Liver (tissue), 9 donors: Measurements from ENCODE around the gene CCIN. TPM values are rescaled to one million over a fixed set of nuclear protein-coding genes. Genes with fewer than 3 reads are reported as not detected.

Experiments
- DNase-seq: peaks from one replicate; pipeline ENCODE4 v3.0.0-alpha.2; 2017; ENCODE audit warnings: low spot score
- H3K27ac ChIP-seq, 2 donors: one replicate each; pipeline ENCODE4 v1.7.0; 2013; ENCODE audit warnings: inconsistent platforms in 2 of 2, low read length in 2 of 2, control low read depth in 1 of 2, low read depth in 1 of 2, mild to moderate bottlenecking in 1 of 2
- H3K27me3 ChIP-seq, 4 donors: one replicate each; pipeline versions ENCODE4 v1.6.1 to v1.7.0; 2013; ENCODE audit warnings: low read length in 3 of 4, inconsistent platforms in 1 of 4, mild to moderate bottlenecking in 1 of 4, moderate library complexity in 1 of 4; ENCODE audit not compliant: control insufficient read depth in 4 of 4, insufficient read depth in 4 of 4
- H3K36me3 ChIP-seq, 4 donors: one replicate each; pipeline versions ENCODE4 v1.6.1 to v1.7.0; 2013; ENCODE audit warnings: low read length in 3 of 4, mild to moderate bottlenecking in 3 of 4, low read depth in 1 of 4, moderate library complexity in 1 of 4; ENCODE audit not compliant: control insufficient read depth in 4 of 4, insufficient read depth in 3 of 4
- H3K4me1 ChIP-seq, 4 donors: one replicate each; pipeline versions ENCODE4 v1.6.1 to v1.7.0; 2013; ENCODE audit warnings: low read length in 3 of 4, mild to moderate bottlenecking in 3 of 4, moderate library complexity in 1 of 4; ENCODE audit not compliant: control insufficient read depth in 4 of 4, insufficient read depth in 4 of 4
- H3K4me3 ChIP-seq, 3 donors: one replicate each; pipeline versions ENCODE4 v1.6.1 to v1.7.0; 2013; ENCODE audit warnings: low read length in 3 of 3, control low read depth in 1 of 3, low read depth in 1 of 3, mild to moderate bottlenecking in 1 of 3
- H3K9ac ChIP-seq, 2 donors: one replicate each; pipeline ENCODE4 v1.7.0; 2013; ENCODE audit warnings: low read length in 2 of 2, mild to moderate bottlenecking in 2 of 2, moderate library complexity in 2 of 2, control low read depth in 1 of 2, low read depth in 1 of 2
- H3K9me3 ChIP-seq, 4 donors: one replicate each; pipeline versions ENCODE4 v1.6.1 to v1.7.0; 2013; ENCODE audit warnings: low read length in 3 of 4; ENCODE audit not compliant: control insufficient read depth in 4 of 4
- EGR1 ChIP-seq, 2 donors: IDR thresholded peaks; 2 replicates each; pipeline ENCODE4 v1.6.1; 2016 to 2018; ENCODE audit warnings: antibody characterized with exemption in 2 of 2, low read depth in 2 of 2
- FOXA1 ChIP-seq: IDR thresholded peaks from 2 replicates; pipeline ENCODE4 v1.6.1; 2016; ENCODE audit warnings: antibody characterized with exemption
- FOXA2 ChIP-seq: IDR thresholded peaks from 2 replicates; pipeline ENCODE4 v1.6.1; 2016; ENCODE audit warnings: antibody characterized with exemption
- GABPA ChIP-seq, 2 donors: IDR thresholded peaks in 1 of 2; conservative IDR thresholded peaks in 1 of 2; 2 replicates each; pipeline ENCODE4 v1.6.1; 2016; ENCODE audit warnings: antibody characterized with exemption in 2 of 2, mild to moderate bottlenecking in 1 of 2, moderate library complexity in 1 of 2
- HNF4A ChIP-seq, 2 donors: conservative IDR thresholded peaks; 2 replicates each; pipeline ENCODE4 v1.6.1; 2016; ENCODE audit warnings: antibody characterized with exemption in 2 of 2, mild to moderate bottlenecking in 2 of 2
- HNF4G ChIP-seq: IDR thresholded peaks from 2 replicates; pipeline ENCODE4 v1.6.1; 2016; ENCODE audit warnings: antibody characterized with exemption
- JUND ChIP-seq, 2 donors: IDR thresholded peaks; 2 replicates each; pipeline ENCODE4 v1.6.1; 2016; ENCODE audit warnings: antibody characterized with exemption in 2 of 2
- RAD21 ChIP-seq, 2 donors: IDR thresholded peaks; 2 replicates each; pipeline ENCODE4 v1.6.1; 2016; ENCODE audit warnings: antibody characterized with exemption in 2 of 2, mild to moderate bottlenecking in 2 of 2
- RXRA ChIP-seq, 2 donors: IDR thresholded peaks; 2 replicates each; pipeline ENCODE4 v1.6.1; 2017 to 2018; ENCODE audit warnings: antibody characterized with exemption in 2 of 2, mild to moderate bottlenecking in 1 of 2
- SP1 ChIP-seq: IDR thresholded peaks from 2 replicates; pipeline ENCODE4 v1.6.1; 2018; ENCODE audit warnings: antibody characterized with exemption, mild to moderate bottlenecking
- TAF1 ChIP-seq: conservative IDR thresholded peaks from 2 replicates; pipeline ENCODE4 v1.6.1; 2016; ENCODE audit warnings: antibody characterized with exemption, mild to moderate bottlenecking
- YY1 ChIP-seq: IDR thresholded peaks from 2 replicates; pipeline ENCODE4 v1.6.1; 2016; ENCODE audit warnings: antibody characterized with exemption, mild to moderate bottlenecking
- WGBS: extraction: QIAGEN DNeasy Blood & Tissue Kit; methylation state at CpG from one replicate; pipeline ENCODE4 v1.1.7; 2013; 5-methylcytosine and 5-hydroxymethylcytosine counted together
- polyA plus RNA-seq, 2 donors: library from polyadenylated mRNA; stranded (reverse) in 1 of 2; unstranded in 1 of 2; fragments of 200-250 nt in 1 of 2; fragments of >200 nt in 1 of 2; fragmentation: Nextera tagmentation in 1 of 2; extraction: Ambion mirVana in 1 of 2; gene quantifications; one replicate each; pipeline versions ENCODE4 v1.2.1 to v1.2.3, GENCODE V29; 2013 to 2015
- total RNA-seq, 2 donors: library from RNA; depleted of rRNA; stranded (reverse); fragments of >200 nt; gene quantifications; one replicate each; pipeline ENCODE4 v1.2.3, GENCODE V29; 2014
- TF ChIP-seq, protein P1 (sequence below): IDR thresholded peaks from 2 replicates; pipeline ENCODE4 v1.6.1; 2016; ENCODE audit warnings: antibody characterized with exemption
- TF ChIP-seq, protein P2 (sequence below): IDR thresholded peaks from 2 replicates; pipeline ENCODE4 v1.6.1; 2016; ENCODE audit warnings: antibody characterized with exemption
- TF ChIP-seq, protein P3 (sequence below): IDR thresholded peaks from 2 replicates; pipeline ENCODE4 v1.6.1; 2016; ENCODE audit warnings: antibody characterized with exemption
- TF ChIP-seq, protein P4 (sequence below): fragments of 150-350 bp; IDR thresholded peaks from 2 replicates; pipeline ENCODE4 v1.5.1; 2017; ENCODE audit warnings: improper control_type of control experiment, low read depth, low read length; ENCODE audit not compliant: missing input control
- TF ChIP-seq, protein P5 (sequence below): IDR thresholded peaks from 2 replicates; pipeline ENCODE4 v1.6.1; 2016; ENCODE audit warnings: antibody characterized with exemption, mild to moderate bottlenecking
- donor health status: healthy.
- donor health status: healthy.
- donor health status: healthy.
- donor health status: healthy.
- donor health status: healthy.

The CCIN gene
- total and polyA plus RNA-seq, 4 donors: not detected

DNA sequence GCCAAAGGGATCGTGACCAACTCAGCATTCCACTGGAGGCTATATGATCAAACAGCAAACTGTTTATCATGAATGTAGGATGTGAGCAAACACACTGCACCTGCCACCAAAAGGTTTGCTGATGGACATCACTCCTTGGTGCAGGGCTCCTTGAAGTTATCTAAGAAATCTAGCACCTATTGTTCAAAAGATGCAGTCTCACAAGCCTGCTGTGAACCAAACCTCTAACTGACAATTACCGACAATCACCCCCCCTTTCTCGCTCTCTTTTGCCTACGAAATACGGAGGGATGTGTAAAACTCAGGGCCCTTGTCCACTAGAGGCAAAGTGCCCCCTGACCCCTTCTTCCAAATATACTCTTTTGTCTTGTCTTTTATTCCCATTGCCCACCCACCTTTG is 19.0 kb downstream of the CCIN start:
- Histone ChIP-seq H3K9me3 (no peaks in the 10 kb centered on the region), H3K27ac (no peak overlapping the region), H3K36me3 (no peaks in the 10 kb centered on the region), H3K27me3 (no peaks in the 10 kb centered on the region), H3K9ac (no peak overlapping the region), H3K4me1 (peaks cover 0 to 23% (median 16%) of the 10 kb centered on the region in 4 donors), H3K4me3 (no peak overlapping the region)
- WGBS: 85% methylated on average over 5 of the region's 5 CpGs
- DNase-seq: no peak
- TF ChIP-seq, protein P1, sequence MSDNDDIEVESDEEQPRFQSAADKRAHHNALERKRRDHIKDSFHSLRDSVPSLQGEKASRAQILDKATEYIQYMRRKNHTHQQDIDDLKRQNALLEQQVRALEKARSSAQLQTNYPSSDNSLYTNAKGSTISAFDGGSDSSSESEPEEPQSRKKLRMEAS: no peak
- TF ChIP-seq, protein P2, sequence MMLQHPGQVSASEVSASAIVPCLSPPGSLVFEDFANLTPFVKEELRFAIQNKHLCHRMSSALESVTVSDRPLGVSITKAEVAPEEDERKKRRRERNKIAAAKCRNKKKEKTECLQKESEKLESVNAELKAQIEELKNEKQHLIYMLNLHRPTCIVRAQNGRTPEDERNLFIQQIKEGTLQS: no peak
- no peak for TF ChIP-seq FOXA2
- no peak for TF ChIP-seq RXRA (IDR thresholded peaks at IDR 0.05)
- TF ChIP-seq, protein P3, sequence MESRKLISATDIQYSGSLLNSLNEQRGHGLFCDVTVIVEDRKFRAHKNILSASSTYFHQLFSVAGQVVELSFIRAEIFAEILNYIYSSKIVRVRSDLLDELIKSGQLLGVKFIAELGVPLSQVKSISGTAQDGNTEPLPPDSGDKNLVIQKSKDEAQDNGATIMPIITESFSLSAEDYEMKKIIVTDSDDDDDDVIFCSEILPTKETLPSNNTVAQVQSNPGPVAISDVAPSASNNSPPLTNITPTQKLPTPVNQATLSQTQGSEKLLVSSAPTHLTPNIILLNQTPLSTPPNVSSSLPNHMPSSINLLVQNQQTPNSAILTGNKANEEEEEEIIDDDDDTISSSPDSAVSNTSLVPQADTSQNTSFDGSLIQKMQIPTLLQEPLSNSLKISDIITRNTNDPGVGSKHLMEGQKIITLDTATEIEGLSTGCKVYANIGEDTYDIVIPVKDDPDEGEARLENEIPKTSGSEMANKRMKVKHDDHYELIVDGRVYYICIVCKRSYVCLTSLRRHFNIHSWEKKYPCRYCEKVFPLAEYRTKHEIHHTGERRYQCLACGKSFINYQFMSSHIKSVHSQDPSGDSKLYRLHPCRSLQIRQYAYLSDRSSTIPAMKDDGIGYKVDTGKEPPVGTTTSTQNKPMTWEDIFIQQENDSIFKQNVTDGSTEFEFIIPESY: no peak
- TF ChIP-seq, protein P4, sequence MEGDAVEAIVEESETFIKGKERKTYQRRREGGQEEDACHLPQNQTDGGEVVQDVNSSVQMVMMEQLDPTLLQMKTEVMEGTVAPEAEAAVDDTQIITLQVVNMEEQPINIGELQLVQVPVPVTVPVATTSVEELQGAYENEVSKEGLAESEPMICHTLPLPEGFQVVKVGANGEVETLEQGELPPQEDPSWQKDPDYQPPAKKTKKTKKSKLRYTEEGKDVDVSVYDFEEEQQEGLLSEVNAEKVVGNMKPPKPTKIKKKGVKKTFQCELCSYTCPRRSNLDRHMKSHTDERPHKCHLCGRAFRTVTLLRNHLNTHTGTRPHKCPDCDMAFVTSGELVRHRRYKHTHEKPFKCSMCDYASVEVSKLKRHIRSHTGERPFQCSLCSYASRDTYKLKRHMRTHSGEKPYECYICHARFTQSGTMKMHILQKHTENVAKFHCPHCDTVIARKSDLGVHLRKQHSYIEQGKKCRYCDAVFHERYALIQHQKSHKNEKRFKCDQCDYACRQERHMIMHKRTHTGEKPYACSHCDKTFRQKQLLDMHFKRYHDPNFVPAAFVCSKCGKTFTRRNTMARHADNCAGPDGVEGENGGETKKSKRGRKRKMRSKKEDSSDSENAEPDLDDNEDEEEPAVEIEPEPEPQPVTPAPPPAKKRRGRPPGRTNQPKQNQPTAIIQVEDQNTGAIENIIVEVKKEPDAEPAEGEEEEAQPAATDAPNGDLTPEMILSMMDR: no peak
- TF ChIP-seq SP1: no peak
- no peak for TF ChIP-seq YY1
- TF ChIP-seq EGR1 (IDR thresholded peaks at IDR 0.05; ENCODE audit: low read depth in 2 of 2): no peak
- TF ChIP-seq FOXA1: no peak
- no peak for TF ChIP-seq HNF4G
- TF ChIP-seq, protein P5, sequence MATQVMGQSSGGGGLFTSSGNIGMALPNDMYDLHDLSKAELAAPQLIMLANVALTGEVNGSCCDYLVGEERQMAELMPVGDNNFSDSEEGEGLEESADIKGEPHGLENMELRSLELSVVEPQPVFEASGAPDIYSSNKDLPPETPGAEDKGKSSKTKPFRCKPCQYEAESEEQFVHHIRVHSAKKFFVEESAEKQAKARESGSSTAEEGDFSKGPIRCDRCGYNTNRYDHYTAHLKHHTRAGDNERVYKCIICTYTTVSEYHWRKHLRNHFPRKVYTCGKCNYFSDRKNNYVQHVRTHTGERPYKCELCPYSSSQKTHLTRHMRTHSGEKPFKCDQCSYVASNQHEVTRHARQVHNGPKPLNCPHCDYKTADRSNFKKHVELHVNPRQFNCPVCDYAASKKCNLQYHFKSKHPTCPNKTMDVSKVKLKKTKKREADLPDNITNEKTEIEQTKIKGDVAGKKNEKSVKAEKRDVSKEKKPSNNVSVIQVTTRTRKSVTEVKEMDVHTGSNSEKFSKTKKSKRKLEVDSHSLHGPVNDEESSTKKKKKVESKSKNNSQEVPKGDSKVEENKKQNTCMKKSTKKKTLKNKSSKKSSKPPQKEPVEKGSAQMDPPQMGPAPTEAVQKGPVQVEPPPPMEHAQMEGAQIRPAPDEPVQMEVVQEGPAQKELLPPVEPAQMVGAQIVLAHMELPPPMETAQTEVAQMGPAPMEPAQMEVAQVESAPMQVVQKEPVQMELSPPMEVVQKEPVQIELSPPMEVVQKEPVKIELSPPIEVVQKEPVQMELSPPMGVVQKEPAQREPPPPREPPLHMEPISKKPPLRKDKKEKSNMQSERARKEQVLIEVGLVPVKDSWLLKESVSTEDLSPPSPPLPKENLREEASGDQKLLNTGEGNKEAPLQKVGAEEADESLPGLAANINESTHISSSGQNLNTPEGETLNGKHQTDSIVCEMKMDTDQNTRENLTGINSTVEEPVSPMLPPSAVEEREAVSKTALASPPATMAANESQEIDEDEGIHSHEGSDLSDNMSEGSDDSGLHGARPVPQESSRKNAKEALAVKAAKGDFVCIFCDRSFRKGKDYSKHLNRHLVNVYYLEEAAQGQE: no peak

DNA sequence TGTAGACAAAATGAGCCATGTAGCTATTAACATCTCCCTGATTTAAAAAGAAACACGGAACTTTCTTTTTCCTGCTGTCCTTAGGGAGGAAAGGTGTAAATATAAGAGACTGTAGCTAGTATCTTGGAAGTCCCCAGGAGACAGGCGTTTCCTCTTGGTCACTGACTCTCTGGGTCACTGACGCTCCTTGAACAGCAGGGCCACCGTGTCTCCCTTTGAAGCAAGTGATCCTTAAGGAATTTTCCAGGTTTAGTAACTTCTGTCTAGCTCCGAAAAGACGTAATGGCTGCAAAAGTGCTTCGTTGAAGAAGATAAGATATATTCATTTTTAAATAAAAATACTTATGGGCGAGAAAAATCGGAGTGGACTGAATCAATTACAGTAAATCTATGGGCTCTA is 20.8 kb downstream of the CCIN start:
- no peaks in the 10 kb centered on the region for H3K9me3 ChIP-seq
- no peak for DNase-seq
- TF ChIP-seq HNF4G: no peak
- no peak for TF ChIP-seq JUND (IDR thresholded peaks at IDR 0.05)
- TF ChIP-seq, protein P5: no peak
- TF ChIP-seq, protein P4: no peak
- no peak for TF ChIP-seq RXRA (IDR thresholded peaks at IDR 0.05)
- no peak for TF ChIP-seq FOXA2
- no peak for TF ChIP-seq GABPA (IDR thresholded peaks at IDR 0.05 in 1 of 2, conservative IDR thresholded peaks at IDR 0.05 in 1 of 2)
- no peak for TF ChIP-seq YY1
- TF ChIP-seq, protein P1: no peak
- TF ChIP-seq EGR1 (IDR thresholded peaks at IDR 0.05; ENCODE audit: low read depth in 2 of 2): no peak
- TF ChIP-seq TAF1: no peak
- no peak for TF ChIP-seq RAD21 (IDR thresholded peaks at IDR 0.05)
- TF ChIP-seq HNF4A (conservative IDR thresholded peaks at IDR 0.05): no peak
- no peak for TF ChIP-seq FOXA1
- peaks cover 0 to 33% (median 19%) of the 10 kb centered on the region in 4 donors for H3K4me1 ChIP-seq
- H3K4me3 ChIP-seq: peak overlapping the region; percentile 80 to 93 (median 88)
- no peaks in the 10 kb centered on the region for H3K36me3 ChIP-seq
- H3K27me3 ChIP-seq: no peaks in the 10 kb centered on the region
- peak overlapping the region; percentile 53 to 96 for H3K9ac ChIP-seq
- peak overlapping the region in 1 of 2 donors; percentile 93 for H3K27ac ChIP-seq
- WGBS: 13% methylated on average over 9 of the region's 9 CpGs
